WTC11 (cell line): Measurements from ENCODE around the gene HERC5. TPM values are rescaled to one million over a fixed set of nuclear protein-coding genes. Genes with fewer than 3 reads are reported as not detected.
A peak's percentile ranks its signal among the peaks of the same experiment; 100 is the strongest.

Source experiments
- ATAC-seq: fragments of 200-7000 bp; cut with Tn5 transposase; 2 replicates; pipeline ENCODE4 v1.10.0; 2021; ENCODE audit warnings: mild to moderate bottlenecking, moderate library complexity
- CTCF ChIA-PET: fragments of 300-600 bp; sonication (Branson Sonifier 250); formaldehyde crosslinking; loops from one replicate; lab custom pipeline; 2021; ENCODE audit warnings: antibody characterized with exemption; lab: Charles Lee
- POLR2A ChIA-PET: fragments of 350-600 bp; sonication (Branson Sonifier 250); formaldehyde crosslinking; loops from one replicate; lab custom pipeline; 2021; ENCODE audit warnings: antibody characterized with exemption; lab: Charles Lee
- DNase-seq: peaks from one replicate; pipeline ENCODE4 v3.0.0; 2021; ENCODE audit warnings: low spot score
- H3K27ac Mint-ChIP-seq: 2 replicates; pipeline ENCODE4 v1.8.0; 2021; ENCODE audit warnings: mixed read lengths
- H3K27me3 Mint-ChIP-seq: 2 replicates; pipeline ENCODE4 v1.8.0; 2021; ENCODE audit warnings: low read depth, mild to moderate bottlenecking, moderate library complexity, mixed read lengths
- H3K36me3 Mint-ChIP-seq: 2 replicates; pipeline ENCODE4 v1.8.0; 2021; ENCODE audit warnings: mixed read lengths
- H3K4me1 Mint-ChIP-seq: 2 replicates; pipeline ENCODE4 v1.8.0; 2022; ENCODE audit warnings: mixed read lengths
- H3K4me3 Mint-ChIP-seq: 2 replicates; pipeline ENCODE4 v1.8.0; 2021; ENCODE audit warnings: mild to moderate bottlenecking, moderate library complexity, mixed read lengths
- H3K9me3 Mint-ChIP-seq: 2 replicates; pipeline ENCODE4 v1.8.0; 2021; ENCODE audit warnings: mixed read lengths
- AFF4 ChIP-seq: sonication (generic); formaldehyde crosslinking; IDR thresholded peaks from 2 replicates; pipeline ENCODE4 v1.8.1; 2023; ENCODE audit warnings: mild to moderate bottlenecking, missing genetic modification reagents, borderline replicate concordance
- ATF6 ChIP-seq: sonication (generic); formaldehyde crosslinking; IDR thresholded peaks from 2 replicates; pipeline ENCODE4 v1.8.1; 2023; ENCODE audit warnings: mild to moderate bottlenecking, missing genetic modification reagents
- CDX4 ChIP-seq: fragments of 250-450 bp; sonication (Bioruptor Pico); IDR thresholded peaks from 2 replicates; pipeline ENCODE4 v1.9.0; 2021; ENCODE audit warnings: moderate library complexity, mild to moderate bottlenecking, inconsistent platforms, borderline replicate concordance
- E2F4 ChIP-seq: sonication (generic); formaldehyde crosslinking; IDR thresholded peaks from 2 replicates; pipeline ENCODE4 v1.8.1; 2022; ENCODE audit warnings: low read depth, mild to moderate bottlenecking, moderate library complexity, missing genetic modification reagents, borderline replicate concordance
- FOXJ3 ChIP-seq: sonication (generic); formaldehyde crosslinking; IDR thresholded peaks from 2 replicates; pipeline ENCODE4 v1.9.0; 2021; ENCODE audit warnings: missing genetic modification reagents, mild to moderate bottlenecking, borderline replicate concordance
- FOXK1 ChIP-seq: sonication (generic); formaldehyde crosslinking; IDR thresholded peaks from 2 replicates; pipeline ENCODE4 v1.8.0; 2022; ENCODE audit warnings: mild to moderate bottlenecking, moderate library complexity, missing genetic modification reagents
- GTF2I ChIP-seq: fragments of 250-450 bp; sonication (Bioruptor Pico); conservative IDR thresholded peaks from 2 replicates; pipeline ENCODE4 v1.4.0; 2021; ENCODE audit warnings: mild to moderate bottlenecking
- IRF1 ChIP-seq: sonication (generic); formaldehyde crosslinking; IDR thresholded peaks from 2 replicates; pipeline ENCODE4 v1.8.0; 2023; ENCODE audit warnings: missing genetic modification reagents
- JUN ChIP-seq: sonication (generic); formaldehyde crosslinking; IDR thresholded peaks from 2 replicates; pipeline ENCODE4 v1.8.0; 2023; ENCODE audit warnings: mild to moderate bottlenecking, missing genetic modification reagents
- TEAD4 ChIP-seq: sonication (generic); formaldehyde crosslinking; IDR thresholded peaks from 2 replicates; pipeline ENCODE4 v1.8.0; 2022; ENCODE audit warnings: mild to moderate bottlenecking, missing genetic modification reagents
- USF2 ChIP-seq: sonication (generic); formaldehyde crosslinking; IDR thresholded peaks from 2 replicates; pipeline ENCODE4 v1.8.1; 2023; ENCODE audit warnings: mild to moderate bottlenecking, missing genetic modification reagents, moderate library complexity
- ZNF121 ChIP-seq: sonication (generic); formaldehyde crosslinking; IDR thresholded peaks from 2 replicates; pipeline ENCODE4 v1.8.0; 2023; ENCODE audit warnings: missing genetic modification reagents
- ZNF281 ChIP-seq: sonication (generic); formaldehyde crosslinking; IDR thresholded peaks from 2 replicates; pipeline ENCODE4 v1.8.0; 2023; ENCODE audit warnings: mild to moderate bottlenecking, missing genetic modification reagents
- ZNF317 ChIP-seq: sonication (generic); formaldehyde crosslinking; IDR thresholded peaks from 2 replicates; pipeline ENCODE4 v1.8.1; 2023; ENCODE audit warnings: low read depth, mild to moderate bottlenecking, moderate library complexity, missing genetic modification reagents, borderline replicate concordance
- ZNF396 ChIP-seq: fragments of 250-450 bp; sonication (Bioruptor Pico); IDR thresholded peaks from 2 replicates; pipeline ENCODE4 v1.8.0; 2021; ENCODE audit warnings: mild to moderate bottlenecking, moderate library complexity, borderline replicate concordance
- ZNF512 ChIP-seq: sonication (generic); formaldehyde crosslinking; IDR thresholded peaks from 2 replicates; pipeline ENCODE4 v1.8.1; 2022; ENCODE audit warnings: missing genetic modification reagents, borderline replicate concordance
- total RNA-seq: library from RNA; stranded (reverse); gene quantifications from 3 replicates; pipeline ENCODE4 v1.2.3, GENCODE V29; 2021

Gene HERC5
- total RNA-seq, 1 experiment from 2014 or later = 14.3 TPM

GRCh38 chr4:88439161-88439760 is 17.7 kb upstream of the HERC5 start:
- no peak for DNase-seq
- ATAC-seq = peak; percentile 82
- no peak overlapping the region for H3K4me3 Mint-ChIP-seq
- POLR2A ChIA-PET = no interaction called here
- peaks cover 35% of the 10 kb centered on the region for H3K4me1 Mint-ChIP-seq
- no peak for TF ChIP-seq AFF4
- peak; percentile 98 for TF ChIP-seq ZNF121 (CRISPR knock-in tag)
- no peak for TF ChIP-seq FOXJ3
- TF ChIP-seq IRF1 = no peak
- no peak for TF ChIP-seq ZNF396 (CRISPR knock-in tag)
- TF ChIP-seq ZNF512 = peak; percentile 75; the same call in 1 of the 2 replicates
- no peak for TF ChIP-seq ZNF281 (CRISPR knock-in tag)
- TF ChIP-seq ATF6 = no peak
- TF ChIP-seq JUN (CRISPR knock-in tag) = no peak
- TF ChIP-seq FOXK1 (CRISPR knock-in tag) = no peak
- TF ChIP-seq TEAD4 (CRISPR knock-in tag) = no peak
- TF ChIP-seq USF2 (CRISPR knock-in tag) = no peak
- peak; percentile 89 for TF ChIP-seq GTF2I (CRISPR knock-in tag)
- no peak for TF ChIP-seq CDX4
- no peak for TF ChIP-seq ZNF317 (CRISPR knock-in tag)
- no peak for TF ChIP-seq E2F4 (CRISPR knock-in tag)
- TF ChIP-seq, all 79 proteins: peak for 3
- no peak overlapping the region for H3K27ac Mint-ChIP-seq
- H3K27me3 Mint-ChIP-seq = no peaks in the 10 kb centered on the region
- H3K9me3 Mint-ChIP-seq = peaks cover 22% of the 10 kb centered on the region
- H3K36me3 Mint-ChIP-seq = peaks cover 19% of the 10 kb centered on the region
- CTCF ChIA-PET = interaction anchor here (0.7 to 1.6 kb wide), 3 partner anchors 18 to 70 kb away, joined by 3 to 4 read pairs (median 3); partner anchors contain the start of genes HERC5 and HERC6
